ENCODE measurements around the gene FKTN. TPM values are rescaled to one million over a fixed set of nuclear protein-coding genes. Genes with fewer than 3 reads are reported as not detected.

Gene FKTN
- total RNA-seq, 2 donors from 2014 or later, result 10.2 to 20.5 TPM

GRCh38 chr9:105637787-105638395, 80.0 kb downstream of the FKTN start:
- peaks cover 6% of the 10 kb centered on the region for H3K36me3 ChIP-seq
- H3K4me3 ChIP-seq, result no peak overlapping the region
- peaks cover 6% of the 10 kb centered on the region for H3K9me3 ChIP-seq
- ATAC-seq (ENCODE audit: insufficient number of reproducible peaks, low FRiP score, low read depth), result no peak
- H3K4me1 ChIP-seq (ENCODE audit: control insufficient read depth in 1 of 2, low read depth in 2 of 2), result no peaks in the 10 kb centered on the region
- no peaks in the 10 kb centered on the region for H3K27me3 ChIP-seq (replicated peaks; ENCODE audit: insufficient read depth)
- H3K27ac ChIP-seq, result no peak overlapping the region
- peak; percentile 23 for TF ChIP-seq CTCF (IDR thresholded peaks at IDR 0.05)
- no peak for DNase-seq (ENCODE audit: low spot score)

GRCh38 chr9:105639936-105640335, 82.0 kb downstream of the FKTN start:
- Histone ChIP-seq H3K36me3 (peaks cover under 1% of the 10 kb centered on the region), H3K4me1 (ENCODE audit: control insufficient read depth in 1 of 2, low read depth in 2 of 2) (no peaks in the 10 kb centered on the region), H3K27me3 (replicated peaks; ENCODE audit: insufficient read depth) (no peaks in the 10 kb centered on the region), H3K4me3 (no peak overlapping the region), H3K9me3 (peaks cover 6% of the 10 kb centered on the region), H3K27ac (no peak overlapping the region)
- ATAC-seq (ENCODE audit: insufficient number of reproducible peaks, low FRiP score, low read depth), result no peak
- DNase-seq (ENCODE audit: low spot score), result no peak
- TF ChIP-seq CTCF (IDR thresholded peaks at IDR 0.05), result no peak

- Histone ChIP-seq H3K36me3 (no peaks in the 10 kb centered on the region), H3K27ac (no peak overlapping the region), H3K4me3 (no peak overlapping the region), H3K4me1 (ENCODE audit: control insufficient read depth in 1 of 2, low read depth in 2 of 2) (no peaks in the 10 kb centered on the region), H3K27me3 (replicated peaks; ENCODE audit: insufficient read depth) (no peaks in the 10 kb centered on the region), H3K9me3 (peaks cover 6% of the 10 kb centered on the region)
- TF ChIP-seq CTCF (IDR thresholded peaks at IDR 0.05), result no peak
- DNase-seq (ENCODE audit: low spot score), result no peak
- no peak for ATAC-seq (ENCODE audit: insufficient number of reproducible peaks, low FRiP score, low read depth)
These were observed 85.9 kb downstream of the FKTN start for GRCh38 chr9:105643795-105644194.

GRCh38 chr9:105646879-105647594, 89.1 kb downstream of the FKTN start:
- no peaks in the 10 kb centered on the region for H3K4me1 ChIP-seq (ENCODE audit: control insufficient read depth in 1 of 2, low read depth in 2 of 2)
- ATAC-seq (ENCODE audit: insufficient number of reproducible peaks, low FRiP score, low read depth), result no peak
- no peaks in the 10 kb centered on the region for H3K36me3 ChIP-seq
- no peak for TF ChIP-seq CTCF (IDR thresholded peaks at IDR 0.05)
- no peak overlapping the region for H3K27ac ChIP-seq
- H3K4me3 ChIP-seq, result no peak overlapping the region
- H3K9me3 ChIP-seq, result peaks cover under 1% of the 10 kb centered on the region
- no peaks in the 10 kb centered on the region for H3K27me3 ChIP-seq (replicated peaks; ENCODE audit: insufficient read depth)
- DNase-seq (ENCODE audit: low spot score), result no peak

- Histone ChIP-seq H3K36me3 (no peaks in the 10 kb centered on the region), H3K4me1 (ENCODE audit: control insufficient read depth in 1 of 2, low read depth in 2 of 2) (no peaks in the 10 kb centered on the region), H3K9me3 (no peaks in the 10 kb centered on the region), H3K27ac (no peak overlapping the region), H3K4me3 (no peak overlapping the region), H3K27me3 (replicated peaks; ENCODE audit: insufficient read depth) (no peaks in the 10 kb centered on the region)
- ATAC-seq (ENCODE audit: insufficient number of reproducible peaks, low FRiP score, low read depth) (no peak), DNase-seq (ENCODE audit: low spot score) (no peak)
- TF ChIP-seq CTCF (IDR thresholded peaks at IDR 0.05), result no peak
These were observed 89.8 kb downstream of the FKTN start for GRCh38 chr9:105647595-105648349.
